WI38 (cell line): ENCODE data around the gene USP24.

Experiments used
- H3K4me3 ChIP-seq: 2 replicates; pipeline ENCODE4 v1.5.1; 2011; ENCODE audit warnings: low read depth, mild to moderate bottlenecking, control low read depth, low read length
- TF ChIP-seq, protein P1 (sequence below): IDR thresholded peaks from 2 replicates; pipeline ENCODE4 v1.5.1; 2012; ENCODE audit warnings: low read depth, mild to moderate bottlenecking, control low read depth, low read length

The USP24 gene

DNA sequence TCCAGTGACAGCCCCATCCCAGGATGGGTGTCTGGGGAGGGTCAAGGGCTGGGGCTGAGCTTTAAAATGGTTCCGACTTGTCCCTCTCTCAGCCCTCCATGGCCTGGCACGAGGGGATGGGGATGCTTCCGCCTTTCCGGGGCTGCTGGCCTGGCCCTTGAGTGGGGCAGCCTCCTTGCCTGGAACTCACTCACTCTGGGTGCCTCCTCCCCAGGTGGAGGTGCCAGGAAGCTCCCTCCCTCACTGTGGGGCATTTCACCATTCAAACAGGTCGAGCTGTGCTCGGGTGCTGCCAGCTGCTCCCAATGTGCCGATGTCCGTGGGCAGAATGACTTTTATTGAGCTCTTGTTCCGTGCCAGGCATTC, 151.6 kb downstream of the USP24 start:
- TF ChIP-seq, protein P1, sequence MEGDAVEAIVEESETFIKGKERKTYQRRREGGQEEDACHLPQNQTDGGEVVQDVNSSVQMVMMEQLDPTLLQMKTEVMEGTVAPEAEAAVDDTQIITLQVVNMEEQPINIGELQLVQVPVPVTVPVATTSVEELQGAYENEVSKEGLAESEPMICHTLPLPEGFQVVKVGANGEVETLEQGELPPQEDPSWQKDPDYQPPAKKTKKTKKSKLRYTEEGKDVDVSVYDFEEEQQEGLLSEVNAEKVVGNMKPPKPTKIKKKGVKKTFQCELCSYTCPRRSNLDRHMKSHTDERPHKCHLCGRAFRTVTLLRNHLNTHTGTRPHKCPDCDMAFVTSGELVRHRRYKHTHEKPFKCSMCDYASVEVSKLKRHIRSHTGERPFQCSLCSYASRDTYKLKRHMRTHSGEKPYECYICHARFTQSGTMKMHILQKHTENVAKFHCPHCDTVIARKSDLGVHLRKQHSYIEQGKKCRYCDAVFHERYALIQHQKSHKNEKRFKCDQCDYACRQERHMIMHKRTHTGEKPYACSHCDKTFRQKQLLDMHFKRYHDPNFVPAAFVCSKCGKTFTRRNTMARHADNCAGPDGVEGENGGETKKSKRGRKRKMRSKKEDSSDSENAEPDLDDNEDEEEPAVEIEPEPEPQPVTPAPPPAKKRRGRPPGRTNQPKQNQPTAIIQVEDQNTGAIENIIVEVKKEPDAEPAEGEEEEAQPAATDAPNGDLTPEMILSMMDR, result no peak

DNA sequence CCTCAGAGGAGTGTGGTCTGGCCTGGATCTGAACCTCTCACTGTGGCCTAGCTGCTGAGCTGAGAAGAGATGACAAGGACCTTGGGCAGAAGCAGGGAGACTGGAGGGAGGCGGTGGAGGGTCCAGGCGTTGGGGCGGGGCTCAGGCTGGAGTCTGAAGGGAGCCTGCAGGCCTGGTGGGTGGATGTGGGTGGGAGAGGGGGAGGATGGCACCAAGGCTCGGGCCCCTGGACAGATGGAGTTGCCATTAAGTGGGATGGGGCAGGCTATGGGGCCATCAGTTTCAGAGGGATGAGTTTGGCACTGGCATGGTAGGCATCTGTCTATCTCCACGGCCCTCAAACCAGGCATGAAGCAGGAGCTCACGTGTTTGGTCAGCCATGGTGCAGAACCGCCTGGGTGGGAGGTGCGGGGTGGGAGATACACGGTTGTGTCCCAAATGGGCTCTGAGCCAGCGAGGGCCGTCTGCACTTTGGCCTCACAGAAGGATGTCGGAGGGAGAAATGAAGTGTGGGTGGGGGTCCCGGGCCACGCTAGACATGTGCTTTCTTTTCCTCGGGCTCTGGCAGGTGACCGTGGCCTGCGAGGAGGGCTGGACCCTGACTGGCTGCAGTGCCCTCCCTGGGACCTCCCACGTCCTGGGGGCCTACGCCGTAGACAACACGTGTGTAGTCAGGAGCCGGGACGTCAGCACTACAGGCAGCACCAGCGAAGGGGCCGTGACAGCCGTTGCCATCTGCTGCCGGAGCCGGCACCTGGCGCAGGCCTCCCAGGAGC, 152.2 kb downstream of the USP24 start:
- no peak overlapping the region for H3K4me3 ChIP-seq
- TF ChIP-seq, protein P1, result no peak

More for the DNA sequence above, 151.6 kb downstream of the USP24 start:
- H3K4me3 ChIP-seq, result no peak overlapping the region

DNA sequence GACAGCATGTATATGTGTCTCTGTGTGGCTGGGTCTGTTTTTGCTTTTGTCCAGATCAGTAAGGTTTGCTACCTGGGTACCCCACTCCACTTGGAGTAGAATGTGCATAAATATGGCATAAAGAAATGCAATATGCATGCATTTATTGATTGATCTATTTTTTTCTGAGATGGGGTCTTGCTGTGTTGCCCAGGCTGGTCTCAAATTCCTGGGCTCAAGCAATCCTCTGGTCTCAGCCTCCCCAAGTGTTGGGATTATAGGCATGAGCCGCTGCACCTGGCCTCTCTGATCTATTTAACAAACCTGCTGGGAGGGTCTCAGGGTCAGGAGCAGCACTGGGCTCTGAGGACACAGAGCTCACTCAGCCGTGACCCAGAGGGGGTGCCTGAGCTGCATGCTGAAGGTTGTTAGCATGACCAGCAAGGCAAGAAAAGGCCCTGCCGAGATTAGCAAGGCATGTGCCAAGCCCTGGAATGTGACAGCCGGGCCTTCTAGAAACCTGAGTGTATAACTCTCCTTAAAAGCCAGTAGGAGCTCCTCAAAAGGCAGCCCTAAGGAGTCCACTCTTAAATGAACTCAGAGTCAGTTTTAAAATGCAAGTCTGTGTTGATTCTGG, 153.3 kb downstream of the USP24 start:
- no peak overlapping the region for H3K4me3 ChIP-seq
- TF ChIP-seq, protein P1, result no peak

DNA sequence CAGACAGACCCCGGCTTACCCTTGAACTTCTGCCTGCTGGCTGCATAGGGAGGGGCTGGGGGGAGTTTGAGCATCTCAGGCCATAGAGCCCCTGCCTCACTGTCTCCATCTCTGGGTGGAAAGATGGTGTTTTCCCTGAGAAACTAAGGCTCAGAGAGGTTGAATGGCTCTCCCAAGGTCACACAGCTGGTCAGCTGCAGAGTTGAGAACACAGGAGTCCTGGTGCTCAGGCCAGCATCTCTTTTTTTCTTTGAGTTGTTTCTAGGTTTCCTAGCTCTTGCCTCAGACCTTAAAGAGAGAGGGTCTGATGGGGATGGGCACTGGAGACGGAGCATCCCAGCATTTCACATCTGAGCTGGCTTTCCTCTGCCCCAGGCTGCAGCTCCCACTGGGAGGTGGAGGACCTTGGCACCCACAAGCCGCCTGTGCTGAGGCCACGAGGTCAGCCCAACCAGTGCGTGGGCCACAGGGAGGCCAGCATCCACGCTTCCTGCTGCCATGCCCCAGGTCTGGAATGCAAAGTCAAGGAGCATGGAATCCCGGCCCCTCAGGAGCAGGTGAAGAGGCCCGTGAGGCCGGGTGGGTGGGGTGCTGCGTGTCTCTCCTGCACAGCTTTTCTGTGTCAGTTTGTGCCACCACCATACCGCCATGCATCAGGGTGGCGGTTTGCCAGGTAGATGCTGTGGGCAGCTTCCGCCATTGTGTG, 154.0 kb downstream of the USP24 start:
- TF ChIP-seq, protein P1, result no peak

DNA sequence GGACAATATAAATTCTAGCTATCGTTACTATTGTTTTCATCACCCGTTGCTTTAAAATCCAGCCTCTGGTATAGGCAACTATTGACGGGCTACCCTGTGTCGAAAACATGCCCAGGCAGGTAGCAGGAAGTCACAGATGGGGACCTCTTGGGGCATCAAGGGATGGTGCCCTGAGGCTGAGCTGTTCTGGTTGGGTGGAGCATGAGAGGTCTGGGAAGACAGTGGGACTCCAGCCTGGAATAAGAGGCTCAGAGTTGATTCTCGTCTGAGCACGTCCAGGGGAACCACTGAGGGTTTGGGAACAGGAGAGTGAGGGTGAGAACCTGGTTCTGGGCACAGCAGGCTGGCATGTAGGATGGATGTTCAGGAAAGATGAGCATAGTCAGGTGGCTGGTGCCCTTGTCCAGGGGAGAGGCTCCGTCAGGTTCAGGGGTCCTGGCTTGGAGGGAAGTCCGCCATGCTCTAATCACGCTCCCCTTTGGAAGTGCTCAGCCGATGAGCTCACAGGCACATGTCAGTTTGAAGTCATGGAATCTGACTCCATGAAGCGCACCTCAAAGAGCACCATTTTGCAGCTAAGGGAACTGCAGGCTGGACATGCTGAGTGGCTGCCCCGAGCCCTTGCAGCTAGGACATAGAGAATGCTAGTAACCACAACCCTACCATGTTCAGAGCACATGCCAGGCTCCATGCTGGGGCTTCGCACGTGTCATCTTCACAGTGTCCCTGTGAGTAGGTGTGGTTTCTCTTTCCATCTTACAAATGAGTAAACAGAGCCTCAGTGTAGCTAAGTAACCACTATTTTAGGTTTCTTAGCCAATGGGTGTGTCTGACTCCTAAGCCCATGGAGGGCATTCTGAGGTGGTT, 154.8 kb downstream of the USP24 start:
- no peak overlapping the region for H3K4me3 ChIP-seq
- TF ChIP-seq, protein P1, result no peak

More for the DNA sequence above, 154.0 kb downstream of the USP24 start:
- no peak overlapping the region for H3K4me3 ChIP-seq

DNA sequence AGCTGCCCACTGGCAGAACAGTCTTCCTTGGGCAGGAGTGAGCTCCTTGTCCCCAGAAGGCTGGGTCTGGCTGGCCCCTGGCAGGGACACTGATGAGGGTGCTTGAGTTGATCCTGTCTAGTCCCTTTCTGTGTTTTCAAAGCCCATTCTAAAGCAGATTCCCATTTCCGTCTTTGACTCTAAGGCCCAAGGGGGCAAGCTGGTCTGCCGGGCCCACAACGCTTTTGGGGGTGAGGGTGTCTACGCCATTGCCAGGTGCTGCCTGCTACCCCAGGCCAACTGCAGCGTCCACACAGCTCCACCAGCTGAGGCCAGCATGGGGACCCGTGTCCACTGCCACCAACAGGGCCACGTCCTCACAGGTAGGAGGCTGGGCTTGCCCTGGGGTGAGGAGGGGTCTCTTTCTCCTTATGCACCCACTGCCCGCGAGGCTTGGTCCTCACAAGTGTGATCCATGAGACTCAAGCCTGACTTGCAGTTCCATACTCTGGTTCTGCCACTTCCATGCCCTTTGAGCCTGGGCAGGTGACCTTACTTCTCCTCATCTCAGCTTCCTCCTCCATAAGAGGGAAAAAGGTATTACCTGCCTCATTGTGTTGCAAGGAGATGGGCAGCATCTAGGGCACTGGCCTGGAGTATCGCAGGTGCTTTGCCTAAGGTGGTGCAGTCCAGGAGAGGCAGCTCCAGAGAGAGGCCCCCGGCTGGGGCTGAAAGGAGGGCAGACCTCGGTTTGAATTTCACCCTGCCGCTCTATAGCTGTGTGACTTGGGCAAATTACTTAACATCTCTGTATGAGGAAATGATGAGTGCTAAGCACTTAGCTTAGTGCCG, 155.6 kb downstream of the USP24 start:
- no peak overlapping the region for H3K4me3 ChIP-seq
- TF ChIP-seq, protein P1, result no peak
